Lower lobe of right lung (tissue), 2 donors: ENCODE results near the gene LRCH3. TPM values are rescaled to one million over a fixed set of nuclear protein-coding genes. Genes with fewer than 3 reads are reported as not detected.

Experiments used
- ATAC-seq, 2 donors: fragments of 200-7000 bp; cut with Tn5 transposase; one replicate each; pipeline ENCODE4 v1.9.1; 2020 to 2022; ENCODE audit warnings: mild to moderate bottlenecking in 2 of 2, moderate library complexity in 2 of 2
- DNase-seq: peaks from one replicate; pipeline ENCODE4 v3.0.0-alpha.2; 2020
- H3K27ac ChIP-seq: fragments of 200-600 bp; one replicate; pipeline ENCODE4 v1.8.0; 2022
- H3K27me3 ChIP-seq: fragments of 200-600 bp; one replicate; pipeline ENCODE4 v1.8.0; 2022; ENCODE audit warnings: low read depth
- H3K36me3 ChIP-seq: fragments of 200-600 bp; one replicate; pipeline ENCODE4 v1.8.0; 2022; ENCODE audit warnings: mild to moderate bottlenecking
- H3K4me1 ChIP-seq: fragments of 200-600 bp; one replicate; pipeline ENCODE4 v1.8.0; 2022
- H3K4me3 ChIP-seq: fragments of 200-600 bp; one replicate; pipeline ENCODE4 v1.8.0; 2022; ENCODE audit warnings: mild to moderate bottlenecking
- H3K9me3 ChIP-seq: fragments of 200-600 bp; one replicate; pipeline ENCODE4 v1.8.0; 2022
- intact Hi-C: fragments of 100-400 bp; cut with DNase I; formaldehyde crosslinking; loops from one replicate; pipeline ENCODE4 v1.11.0; 2022
- long read RNA-seq: library from polyadenylated mRNA; unstranded; transcript quantifications from one replicate; pipeline ENCODE4 v2.0.0, GENCODE V29; 2021
- total RNA-seq: library from RNA; stranded (reverse); fragmentation: NEBNext Ultra II Directional; extraction: Animal tissue kit (Norgen Biotek cat#: 25700); gene quantifications from one replicate; pipeline ENCODE4 v1.2.1, GENCODE V29; 2021
- TF ChIP-seq, protein P1 (sequence below): fragments of 200-600 bp; IDR thresholded peaks from one replicate; pipeline ENCODE4 v1.8.0; 2022; ENCODE audit warnings: antibody characterized with exemption, mild to moderate bottlenecking
- donor health status: DM: no; HTN: yes; CAD: no; lungs with severe emphysema.

The LRCH3 gene
- total RNA-seq, result 35.7 TPM
- long read RNA-seq, partial matches to known transcripts, result 5 of 29 reads
- long read RNA-seq, other reads (novel, unspliced or antisense), result 21 of 29 reads

DNA sequence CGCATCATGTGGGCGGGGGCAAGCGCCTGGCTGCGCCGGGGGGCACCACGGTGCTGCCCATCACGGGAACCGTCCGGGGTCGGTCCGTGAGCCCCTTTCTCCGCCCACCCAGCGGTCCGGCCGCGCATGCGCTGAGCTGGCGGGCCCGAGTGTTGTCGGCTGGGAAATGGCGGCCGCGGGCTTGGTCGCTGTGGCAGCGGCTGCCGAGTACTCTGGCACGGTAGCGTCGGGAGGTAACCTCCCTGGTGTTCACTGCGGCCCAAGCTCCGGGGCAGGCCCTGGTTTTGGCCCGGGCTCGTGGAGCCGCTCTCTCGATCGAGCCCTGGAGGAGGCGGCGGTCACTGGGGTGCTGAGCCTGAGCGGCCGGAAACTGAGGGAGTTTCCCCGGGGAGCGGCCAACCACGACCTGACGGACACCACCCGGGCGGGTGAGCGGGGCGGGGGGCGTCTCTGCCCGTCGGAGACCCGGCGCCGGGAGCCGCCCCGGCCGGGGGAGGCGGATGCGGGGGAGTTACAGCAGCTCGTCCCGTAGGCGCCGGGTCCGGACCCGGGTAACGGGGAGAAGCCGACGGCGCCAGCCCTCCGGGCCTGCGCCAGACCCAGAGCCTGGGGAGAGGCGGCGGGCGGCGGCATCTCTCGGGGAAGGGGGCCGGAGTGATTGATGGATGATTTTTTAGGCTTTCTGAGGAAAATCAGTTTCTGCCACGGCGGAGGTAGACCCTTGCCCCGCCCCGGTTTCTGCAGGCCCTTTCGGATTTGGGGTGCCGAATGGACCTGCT lies at the start of gene LRCH3:
TSS of gene LRCH3 (plus strand) at position 142 of the 779 bp plus-strand sequence. CDS start at position 167, 25 bp downstream.
- Histone ChIP-seq H3K36me3 (no peaks in the 10 kb centered on the region), H3K27me3 (no peaks in the 10 kb centered on the region), H3K4me3 (peak within 1 kb of the TSS; percentile 74), H3K9me3 (no peaks in the 10 kb centered on the region), H3K27ac (peak within 1 kb of the TSS; percentile 98), H3K4me1 (peaks cover 40% of the 10 kb centered on the region)
- TF ChIP-seq, protein P1, sequence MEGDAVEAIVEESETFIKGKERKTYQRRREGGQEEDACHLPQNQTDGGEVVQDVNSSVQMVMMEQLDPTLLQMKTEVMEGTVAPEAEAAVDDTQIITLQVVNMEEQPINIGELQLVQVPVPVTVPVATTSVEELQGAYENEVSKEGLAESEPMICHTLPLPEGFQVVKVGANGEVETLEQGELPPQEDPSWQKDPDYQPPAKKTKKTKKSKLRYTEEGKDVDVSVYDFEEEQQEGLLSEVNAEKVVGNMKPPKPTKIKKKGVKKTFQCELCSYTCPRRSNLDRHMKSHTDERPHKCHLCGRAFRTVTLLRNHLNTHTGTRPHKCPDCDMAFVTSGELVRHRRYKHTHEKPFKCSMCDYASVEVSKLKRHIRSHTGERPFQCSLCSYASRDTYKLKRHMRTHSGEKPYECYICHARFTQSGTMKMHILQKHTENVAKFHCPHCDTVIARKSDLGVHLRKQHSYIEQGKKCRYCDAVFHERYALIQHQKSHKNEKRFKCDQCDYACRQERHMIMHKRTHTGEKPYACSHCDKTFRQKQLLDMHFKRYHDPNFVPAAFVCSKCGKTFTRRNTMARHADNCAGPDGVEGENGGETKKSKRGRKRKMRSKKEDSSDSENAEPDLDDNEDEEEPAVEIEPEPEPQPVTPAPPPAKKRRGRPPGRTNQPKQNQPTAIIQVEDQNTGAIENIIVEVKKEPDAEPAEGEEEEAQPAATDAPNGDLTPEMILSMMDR, result no peak
- ATAC-seq, result peak; percentile 94 to 96
- intact Hi-C loops, result no loop called here
- DNase-seq, result peak; percentile 85

DNA sequence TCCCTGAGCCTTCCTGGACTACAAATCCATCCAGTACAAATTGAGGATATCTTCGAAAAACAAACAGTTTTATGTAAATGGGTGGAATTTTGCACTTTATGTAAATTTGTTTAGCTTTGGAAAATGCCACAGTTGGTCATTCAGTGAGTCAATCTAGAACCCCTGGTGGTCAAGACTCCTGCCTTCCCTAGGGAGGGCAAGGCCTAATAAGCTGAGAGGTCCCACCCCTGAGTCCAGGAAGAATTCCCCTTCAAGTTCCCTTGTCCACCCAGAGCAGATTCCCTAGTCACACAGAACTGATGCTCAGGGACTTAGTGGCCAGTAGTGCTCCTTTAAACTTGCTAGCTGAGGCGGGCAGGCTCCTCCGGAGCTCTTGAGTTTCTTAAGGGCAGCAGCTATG lies 48.3 kb upstream of the LRCH3 start:
- Histone ChIP-seq H3K4me1 (peaks cover 8% of the 10 kb centered on the region), H3K9me3 (no peaks in the 10 kb centered on the region), H3K36me3 (no peaks in the 10 kb centered on the region), H3K4me3 (no peak overlapping the region), H3K27ac (no peak overlapping the region), H3K27me3 (no peaks in the 10 kb centered on the region)
- no peak for DNase-seq
- intact Hi-C loops, result no loop called here
- TF ChIP-seq, protein P1, result no peak
- ATAC-seq, result no peak

DNA sequence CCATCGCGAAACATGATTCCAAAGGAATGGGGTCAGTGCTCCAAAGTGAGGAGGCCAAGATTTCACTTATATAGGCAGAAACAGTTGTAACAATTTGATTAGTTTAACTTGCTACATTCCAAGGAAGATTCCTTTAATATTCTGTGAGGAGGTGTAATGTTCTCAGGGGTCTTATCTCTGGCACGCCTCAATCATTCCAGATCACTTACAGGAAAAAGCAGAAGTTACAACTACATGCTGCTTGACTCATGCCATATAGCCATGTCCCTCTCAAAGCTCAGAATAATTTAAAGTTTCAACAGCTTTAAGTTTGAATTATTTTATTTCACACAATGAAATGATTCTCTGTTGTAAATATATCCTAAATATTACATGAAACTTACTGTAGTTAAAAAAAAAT lies 44.8 kb upstream of the LRCH3 start:
- Histone ChIP-seq H3K4me1 (peaks cover 18% of the 10 kb centered on the region), H3K9me3 (no peaks in the 10 kb centered on the region), H3K27me3 (no peaks in the 10 kb centered on the region), H3K36me3 (no peaks in the 10 kb centered on the region), H3K27ac (no peak overlapping the region), H3K4me3 (no peak overlapping the region)
- DNase-seq (no peak), ATAC-seq (no peak)
- intact Hi-C loops, result no loop called here
- TF ChIP-seq, protein P1, result no peak

DNA sequence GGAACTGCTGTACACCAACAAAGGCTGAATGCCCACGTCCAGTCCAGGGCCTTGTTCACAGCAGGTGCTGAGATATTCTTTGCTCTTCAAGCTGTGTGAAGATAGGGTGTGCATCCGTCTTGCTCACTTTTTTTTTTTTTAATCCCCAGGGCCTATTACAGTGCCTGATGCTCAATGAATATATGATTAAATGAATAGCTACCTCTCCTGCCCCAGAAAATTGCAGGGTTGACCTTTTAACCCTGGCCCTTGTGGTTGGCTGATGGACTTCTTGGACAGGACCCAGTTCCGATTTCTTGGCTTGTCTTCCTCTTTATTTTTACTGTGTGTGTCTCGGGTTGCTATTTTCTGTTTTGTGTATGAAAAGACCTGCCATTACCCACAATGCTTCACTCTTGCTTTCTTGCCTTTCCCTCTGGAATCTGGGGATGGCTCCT lies 44.2 kb upstream of the LRCH3 start:
- Histone ChIP-seq H3K27ac (no peak overlapping the region), H3K4me1 (peaks cover 24% of the 10 kb centered on the region), H3K4me3 (no peak overlapping the region), H3K36me3 (no peaks in the 10 kb centered on the region), H3K27me3 (no peaks in the 10 kb centered on the region), H3K9me3 (no peaks in the 10 kb centered on the region)
- TF ChIP-seq, protein P1, result no peak
- ATAC-seq, result no peak
- intact Hi-C loops, result no loop called here
- no peak for DNase-seq

DNA sequence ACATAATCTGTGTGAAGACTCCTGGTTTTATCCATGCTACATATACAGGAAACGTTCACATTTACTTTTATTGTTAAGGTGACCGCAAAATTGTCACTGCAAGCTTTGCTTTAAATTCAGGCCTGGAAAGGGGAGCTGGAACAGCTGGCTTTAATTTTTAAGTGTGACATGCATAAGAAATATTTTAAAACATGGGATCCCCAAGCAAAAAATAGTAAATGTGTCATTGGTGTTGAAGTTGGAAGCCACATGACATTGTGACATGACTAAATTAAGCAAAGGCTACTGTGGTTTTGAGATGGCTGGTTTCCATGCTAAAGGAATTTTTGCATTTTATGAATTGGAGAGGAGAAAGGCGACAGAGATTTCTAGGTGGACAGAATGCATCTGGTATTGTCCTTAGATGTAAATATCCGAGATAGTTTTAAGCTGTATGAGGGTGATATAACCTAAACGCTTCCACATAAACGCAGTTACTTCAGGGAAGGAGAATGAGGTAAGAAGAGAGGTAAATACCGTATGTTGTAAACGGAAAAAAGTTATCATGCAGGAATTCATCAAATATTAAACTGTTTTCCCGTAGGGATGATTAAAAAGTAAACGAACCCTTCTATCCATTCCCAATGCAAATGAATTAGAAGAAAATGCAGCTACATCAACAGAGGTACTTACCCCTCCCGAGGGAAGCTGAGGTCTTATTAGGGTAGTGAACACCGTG lies 42.3 kb upstream of the LRCH3 start:
- ATAC-seq, result no peak
- Histone ChIP-seq H3K4me3 (peak overlapping the region; percentile 91), H3K36me3 (no peaks in the 10 kb centered on the region), H3K27ac (peak overlapping the region; percentile 94), H3K27me3 (no peaks in the 10 kb centered on the region), H3K9me3 (no peaks in the 10 kb centered on the region), H3K4me1 (peaks cover 37% of the 10 kb centered on the region)
- TF ChIP-seq, protein P1, result no peak
- DNase-seq, result no peak
- intact Hi-C loops, result no loop called here
